Muscle layer of duodenum (tissue), 2 donors: ENCODE data around the gene RPUSD1.
"Not testable (repeated sequence)": the region's sequence is repeated elsewhere in the genome, so short reads cannot be mapped to it uniquely, and the experiment has no call there.

Experiments
- H3K27ac ChIP-seq: one replicate; pipeline ENCODE4 v1.7.0; 2013; ENCODE audit warnings: mild to moderate bottlenecking, low read length
- H3K27me3 ChIP-seq: one replicate; pipeline ENCODE4 v1.7.0; 2013; ENCODE audit warnings: low read depth, mild to moderate bottlenecking, control low read depth, low read length
- H3K36me3 ChIP-seq, 2 donors: one replicate each; pipeline ENCODE4 v1.7.0; 2013; ENCODE audit warnings: low read length in 2 of 2, control low read depth in 1 of 2, mild to moderate bottlenecking in 1 of 2; ENCODE audit not compliant: insufficient read depth in 2 of 2, control insufficient read depth in 1 of 2
- H3K4me1 ChIP-seq, 2 donors: one replicate each; pipeline ENCODE4 v1.7.0; 2013; ENCODE audit warnings: low read length in 2 of 2, mild to moderate bottlenecking in 2 of 2, control low read depth in 1 of 2, moderate library complexity in 1 of 2; ENCODE audit not compliant: insufficient read depth in 2 of 2, control insufficient read depth in 1 of 2
- H3K4me3 ChIP-seq, 2 donors: one replicate each; pipeline ENCODE4 v1.7.0; 2013; ENCODE audit warnings: low read length in 2 of 2, low read depth in 1 of 2, mild to moderate bottlenecking in 1 of 2
- H3K9me3 ChIP-seq, 2 donors: one replicate each; pipeline ENCODE4 v1.7.0; 2013; ENCODE audit warnings: low read length in 2 of 2, control low read depth in 1 of 2, mild to moderate bottlenecking in 1 of 2; ENCODE audit not compliant: control insufficient read depth in 1 of 2
- donor health status: healthy.

RPUSD1 gene

DNA sequence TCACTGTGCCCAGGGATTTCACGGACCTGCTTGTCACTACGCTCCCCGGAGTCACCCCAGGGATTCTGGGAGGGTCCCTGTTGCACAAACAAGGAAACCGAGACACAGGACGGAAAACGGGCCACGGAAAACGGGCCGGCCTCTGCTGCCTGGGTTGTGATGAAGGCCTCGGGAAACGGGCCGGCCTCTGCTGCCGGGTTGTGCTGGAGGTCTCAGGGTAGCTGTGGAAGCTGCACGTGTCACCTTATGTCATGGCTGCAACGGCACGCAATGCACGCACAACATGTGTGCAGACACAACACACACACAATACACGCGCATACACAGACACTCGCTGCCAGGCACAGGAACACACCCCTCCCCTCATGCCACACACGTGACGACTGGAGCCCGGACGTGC, 39.3 kb upstream of the RPUSD1 start:
- Histone ChIP-seq H3K36me3 (no peaks in the 10 kb centered on the region), H3K27me3 (no peaks in the 10 kb centered on the region), H3K4me3 (no peak overlapping the region), H3K9me3 (no peaks in the 10 kb centered on the region), H3K4me1 (peaks cover 0 to 6% of the 10 kb centered on the region in 2 donors), H3K27ac (no peak overlapping the region)

DNA sequence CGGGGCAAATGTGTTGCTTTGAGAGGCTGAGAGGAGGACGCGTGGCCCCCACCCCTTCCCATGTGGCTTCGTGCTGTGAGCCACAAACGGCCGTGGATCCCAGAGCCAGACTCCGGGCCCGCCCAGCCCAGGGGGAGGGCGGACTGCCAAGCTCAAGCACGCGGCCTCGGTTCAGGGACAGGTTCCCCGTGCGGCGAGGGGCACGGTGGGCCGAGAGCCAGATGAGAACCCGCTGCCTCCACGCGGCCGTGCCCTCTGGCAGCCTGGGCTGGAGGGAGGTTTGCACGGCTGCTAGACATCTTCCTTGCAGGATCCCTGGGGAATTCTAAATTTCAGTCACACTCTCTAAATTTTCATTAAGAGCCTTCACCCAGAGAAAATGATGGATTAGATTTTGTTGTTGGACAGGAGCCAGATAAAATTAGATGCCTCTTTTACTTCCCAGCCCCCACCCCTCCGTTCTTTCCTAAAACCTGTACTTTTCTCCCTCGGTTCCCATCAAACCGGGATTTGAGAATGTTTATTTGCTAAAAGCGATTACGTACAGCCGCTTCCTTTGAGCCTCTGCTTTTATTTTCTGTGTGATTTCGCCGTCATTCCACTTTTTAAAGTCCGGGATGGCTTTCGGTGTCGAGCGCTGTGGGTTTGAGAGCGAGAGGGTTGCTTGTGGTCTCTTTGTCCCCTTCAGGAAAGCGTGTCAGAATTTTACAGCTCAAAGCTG, 37.3 kb upstream of the RPUSD1 start:
- Histone ChIP-seq H3K4me1 (peaks cover 0 to 6% of the 10 kb centered on the region in 2 donors), H3K36me3 (no peaks in the 10 kb centered on the region), H3K9me3 (no peaks in the 10 kb centered on the region), H3K27me3 (no peaks in the 10 kb centered on the region), H3K4me3 (no peak overlapping the region), H3K27ac (no peak overlapping the region)

DNA sequence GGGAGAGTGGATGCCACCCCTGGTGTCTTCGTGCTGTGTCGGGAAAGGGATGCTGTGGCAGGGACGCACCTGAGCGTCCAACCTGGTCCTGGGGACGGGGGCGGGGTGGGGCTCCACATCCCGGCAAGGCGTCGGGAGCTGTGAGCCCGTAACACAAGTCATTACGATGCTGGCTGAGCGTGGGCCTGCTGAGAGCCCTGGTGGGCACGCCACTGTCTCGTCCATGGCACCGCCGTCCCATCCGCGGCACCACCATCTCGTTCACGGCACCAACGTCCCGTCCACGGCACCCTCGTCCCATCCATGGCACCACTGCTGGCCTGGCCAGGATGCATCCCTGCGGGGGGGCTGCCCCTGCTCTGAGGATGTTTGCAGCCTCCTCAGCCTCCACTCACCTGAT, 36.4 kb upstream of the RPUSD1 start:
- Histone ChIP-seq H3K36me3 (no peaks in the 10 kb centered on the region), H3K9me3 (no peaks in the 10 kb centered on the region), H3K27ac (no peak overlapping the region), H3K4me1 (peaks cover 0 to 6% of the 10 kb centered on the region in 2 donors), H3K4me3 (no peak overlapping the region), H3K27me3 (no peaks in the 10 kb centered on the region)

DNA sequence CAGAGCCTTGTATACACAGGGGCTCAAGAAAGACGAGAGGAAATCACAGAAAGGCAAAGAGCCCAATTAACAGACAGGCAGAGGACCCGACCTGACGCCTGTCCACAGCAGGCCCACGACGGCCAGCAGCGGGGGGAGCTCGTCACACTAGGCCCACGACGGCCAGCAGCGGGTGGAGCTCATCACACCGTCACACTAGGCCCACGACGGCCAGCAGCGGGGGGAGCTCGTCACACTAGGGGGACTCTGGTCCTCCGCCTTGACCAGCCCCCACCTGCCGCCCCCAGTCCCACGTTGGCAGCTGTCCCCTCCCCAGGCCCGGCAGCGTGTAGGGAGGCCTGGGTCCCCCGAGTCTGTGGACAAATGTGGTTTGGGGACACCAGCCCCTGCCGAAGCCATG, 36.0 kb upstream of the RPUSD1 start:
- Histone ChIP-seq H3K4me3 (no peak overlapping the region), H3K36me3 (no peaks in the 10 kb centered on the region), H3K4me1 (peaks cover 0 to 6% of the 10 kb centered on the region in 2 donors), H3K27ac (no peak overlapping the region), H3K27me3 (peaks cover 2% of the 10 kb centered on the region), H3K9me3 (no peaks in the 10 kb centered on the region)

DNA sequence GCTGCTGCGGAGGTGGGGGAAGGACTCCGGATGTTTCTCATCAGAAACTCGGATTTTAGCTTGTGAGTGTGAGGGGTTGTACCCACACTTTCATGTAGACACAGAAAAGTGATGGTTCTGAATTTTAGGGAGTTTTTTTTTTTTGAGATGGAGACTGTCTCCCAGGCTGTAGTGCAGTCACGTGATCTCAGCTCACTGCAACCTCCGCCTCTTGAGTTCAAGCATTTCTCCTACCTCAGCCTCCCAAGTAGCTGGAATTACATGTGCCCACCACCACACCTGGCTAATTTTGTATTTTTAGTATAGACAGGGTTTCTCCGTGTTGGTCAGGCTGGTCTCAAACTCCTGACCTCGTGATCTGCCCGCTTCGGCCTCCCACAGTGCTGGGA, 34.7 kb upstream of the RPUSD1 start:
- Histone ChIP-seq H3K4me3 (no peak overlapping the region), H3K9me3 (no peaks in the 10 kb centered on the region), H3K27me3 (peaks cover 8% of the 10 kb centered on the region), H3K36me3 (no peaks in the 10 kb centered on the region), H3K4me1 (peaks cover 0 to 6% of the 10 kb centered on the region in 2 donors), H3K27ac (no peak overlapping the region)

DNA sequence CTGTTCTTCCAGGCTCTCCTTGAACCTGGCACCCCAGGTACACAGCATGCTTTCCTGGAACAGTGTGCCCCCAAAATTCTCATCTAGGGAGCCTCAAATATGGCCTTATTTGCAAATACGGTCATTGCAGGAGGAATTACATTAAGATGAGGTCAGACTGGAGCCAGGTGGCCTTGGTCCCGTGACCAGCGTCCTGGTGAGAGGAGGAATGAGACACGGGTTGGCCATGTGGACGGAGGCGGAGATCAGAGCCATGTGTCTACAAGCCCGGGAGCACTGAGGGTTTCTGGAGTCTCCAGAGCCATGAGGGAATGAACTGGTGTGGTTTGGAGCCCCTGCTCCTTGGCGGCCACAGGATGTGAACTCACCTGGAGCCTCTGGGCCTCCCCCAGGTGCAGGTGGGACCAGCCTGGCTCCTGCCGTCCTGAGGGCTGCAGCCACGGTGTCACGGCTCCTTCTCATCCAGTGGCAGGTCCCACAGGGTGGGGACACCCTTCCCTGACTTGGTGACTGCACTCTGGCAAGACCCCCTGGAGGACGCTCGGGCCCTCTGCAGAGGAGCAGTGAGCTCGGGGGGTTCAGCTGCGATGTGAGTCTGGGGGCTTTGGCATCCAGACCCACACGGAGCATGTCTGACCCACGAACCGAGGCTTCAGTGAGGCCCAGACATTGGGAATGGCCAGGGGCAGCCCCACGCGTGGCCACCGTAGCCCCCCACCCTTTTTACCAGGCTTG, 34.2 kb upstream of the RPUSD1 start:
- Histone ChIP-seq H3K27ac (no peak overlapping the region), H3K4me1 (peaks cover 0 to 6% of the 10 kb centered on the region in 2 donors), H3K9me3 (no peaks in the 10 kb centered on the region), H3K4me3 (no peak overlapping the region), H3K27me3 (peaks cover 8% of the 10 kb centered on the region), H3K36me3 (no peaks in the 10 kb centered on the region)

DNA sequence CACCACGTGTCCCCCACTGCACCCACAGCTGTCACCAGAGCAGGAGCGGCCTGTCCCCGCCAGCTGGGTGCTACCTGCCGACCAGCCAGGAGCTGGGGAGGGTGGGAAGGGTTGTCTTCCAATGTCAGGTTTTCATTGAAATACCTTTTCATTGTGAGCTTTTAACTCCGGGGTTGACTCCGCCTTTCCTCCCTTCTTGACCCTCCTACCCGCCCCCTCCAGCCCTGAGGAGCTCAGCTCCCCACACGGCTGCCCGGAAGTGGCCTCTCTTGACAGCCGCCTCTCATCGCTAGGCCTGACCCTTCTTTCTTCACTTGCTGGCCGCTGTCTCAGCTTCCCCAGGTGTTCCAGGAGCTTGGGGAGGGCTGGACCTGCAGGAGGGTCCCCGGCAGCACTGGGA, 33.6 kb upstream of the RPUSD1 start:
- H3K27me3 ChIP-seq = peaks cover 8% of the 10 kb centered on the region

DNA sequence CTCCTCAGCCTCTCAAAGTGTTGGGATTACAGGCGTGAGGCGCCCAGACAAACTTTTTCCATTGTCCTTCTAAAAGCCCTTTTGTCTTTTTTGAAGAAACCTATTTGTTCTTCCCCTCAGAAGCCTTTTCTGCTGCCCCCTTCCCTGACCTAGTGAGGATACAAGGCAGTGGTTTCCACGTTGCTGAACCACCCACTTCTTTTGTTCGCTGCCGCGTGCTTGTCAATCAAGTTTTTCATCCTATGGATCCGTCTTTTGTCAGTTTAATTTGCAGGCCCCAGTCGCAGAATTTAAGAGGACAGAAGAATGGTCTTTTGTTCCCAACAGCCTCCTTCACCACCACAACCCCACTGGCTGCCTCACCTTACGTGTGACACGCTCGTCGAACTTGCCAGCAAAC, 32.6 kb upstream of the RPUSD1 start:
- H3K36me3 ChIP-seq = no peaks in the 10 kb centered on the region
- H3K9me3 ChIP-seq = no peaks in the 10 kb centered on the region
- H3K27me3 ChIP-seq = peaks cover 8% of the 10 kb centered on the region

More for the DNA sequence above, 33.6 kb upstream of the RPUSD1 start:
- H3K27ac ChIP-seq = no peak overlapping the region
- no peaks in the 10 kb centered on the region for H3K9me3 ChIP-seq
- H3K36me3 ChIP-seq = no peaks in the 10 kb centered on the region
- H3K4me1 ChIP-seq = peaks cover 0 to 6% of the 10 kb centered on the region in 2 donors
- no peak overlapping the region for H3K4me3 ChIP-seq

DNA sequence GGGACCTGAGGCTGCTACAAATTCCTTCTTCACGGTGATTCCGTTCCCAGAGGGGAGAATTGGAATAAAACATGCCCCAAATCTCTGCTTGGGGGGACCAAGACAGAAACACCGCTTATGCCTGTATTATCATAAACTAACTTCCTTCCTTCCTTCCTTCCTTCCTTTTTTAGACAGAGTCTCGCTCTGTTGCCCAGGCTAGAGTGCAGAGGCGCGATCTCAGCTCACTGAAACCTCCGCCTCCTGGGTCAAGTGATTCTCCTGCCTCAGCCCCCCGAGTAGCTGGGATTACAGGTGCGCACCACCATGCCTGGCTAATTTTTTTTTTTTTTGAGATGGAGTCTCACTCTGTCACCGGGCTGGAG, 31.8 kb upstream of the RPUSD1 start:
- not testable (repeated sequence) for H3K27ac ChIP-seq, H3K27me3 ChIP-seq

More for the DNA sequence above, 32.6 kb upstream of the RPUSD1 start:
- H3K27ac ChIP-seq = no peak overlapping the region
- no peak overlapping the region for H3K4me3 ChIP-seq
- peaks cover 0 to 6% of the 10 kb centered on the region in 2 donors for H3K4me1 ChIP-seq

DNA sequence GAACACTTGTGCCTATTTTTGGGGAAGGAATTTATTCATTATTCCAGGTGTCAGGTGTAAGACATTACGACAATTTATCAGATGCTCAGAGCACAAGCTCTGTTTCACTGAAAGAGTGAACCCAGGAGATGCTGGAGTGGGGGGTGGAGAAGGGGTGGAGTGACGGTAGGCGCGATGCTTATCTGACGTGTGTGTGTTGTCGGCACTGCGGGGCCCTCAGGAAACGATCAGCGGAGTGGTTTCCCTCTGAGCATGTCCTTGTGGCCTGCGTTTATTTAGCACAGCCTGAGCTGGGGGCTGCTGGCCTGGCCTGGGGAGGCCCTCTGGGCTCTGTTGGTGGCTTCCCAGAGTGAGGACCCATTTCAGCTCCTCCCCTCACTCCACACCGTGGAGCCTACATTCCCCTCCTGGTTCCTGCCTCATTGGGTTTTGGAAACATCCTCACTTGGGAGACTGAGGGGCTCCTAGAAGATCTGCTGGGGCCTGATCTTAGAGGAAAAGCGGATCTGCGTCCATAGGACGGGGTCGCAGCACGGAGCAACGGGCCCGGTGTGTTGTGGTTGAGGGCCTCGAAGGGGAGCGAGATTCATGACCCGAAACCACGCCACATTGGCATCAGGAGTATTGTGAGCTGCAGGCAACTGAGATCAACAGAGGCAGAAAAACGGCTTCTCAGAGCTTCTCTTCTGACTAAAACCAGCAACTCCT, 31.3 kb upstream of the RPUSD1 start:
- H3K36me3 ChIP-seq = no peaks in the 10 kb centered on the region
- H3K27me3 ChIP-seq = peaks cover 8% of the 10 kb centered on the region

More for the DNA sequence above, 31.8 kb upstream of the RPUSD1 start:
- H3K4me1 ChIP-seq, H3K9me3 ChIP-seq, H3K4me3 ChIP-seq, H3K36me3 ChIP-seq: not testable (repeated sequence)

DNA sequence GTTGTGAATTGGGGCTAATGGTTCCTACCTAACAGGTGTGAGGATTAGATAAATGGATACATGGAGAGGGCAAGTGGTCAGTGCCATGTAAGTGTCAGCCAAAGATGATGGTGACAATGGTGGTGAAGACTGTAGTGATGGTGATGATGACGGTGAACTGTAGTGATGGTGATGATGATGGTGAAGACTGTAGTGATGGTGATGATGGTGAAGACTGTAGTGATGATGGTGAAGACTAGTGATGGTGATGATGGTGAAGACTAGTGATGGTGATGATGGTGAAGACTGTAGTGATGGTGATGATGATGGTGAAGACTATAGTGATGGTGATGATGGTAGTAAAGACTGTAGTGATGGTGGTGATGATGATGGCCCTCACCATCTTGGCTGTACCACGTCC, 30.4 kb upstream of the RPUSD1 start:
- no peak overlapping the region for H3K27ac ChIP-seq
- H3K9me3 ChIP-seq = no peaks in the 10 kb centered on the region
- no peak overlapping the region for H3K4me3 ChIP-seq
- peaks cover 8% of the 10 kb centered on the region for H3K27me3 ChIP-seq
- no peaks in the 10 kb centered on the region for H3K36me3 ChIP-seq
- H3K4me1 ChIP-seq = no peaks in the 10 kb centered on the region

More for the DNA sequence above, 31.3 kb upstream of the RPUSD1 start:
- Histone ChIP-seq H3K4me3 (no peak overlapping the region), H3K9me3 (no peaks in the 10 kb centered on the region), H3K27ac (no peak overlapping the region), H3K4me1 (no peaks in the 10 kb centered on the region)
